LNCAP (cell line): ENCODE data around the gene MAP2K5.

Experiments used
- TF ChIP-seq, protein P1 (sequence below): fragments of 450-650 bp; IDR thresholded peaks from 2 replicates; pipeline ENCODE4 v1.5.1; 2017; ENCODE audit warnings: mild to moderate bottlenecking

The MAP2K5 gene

DNA sequence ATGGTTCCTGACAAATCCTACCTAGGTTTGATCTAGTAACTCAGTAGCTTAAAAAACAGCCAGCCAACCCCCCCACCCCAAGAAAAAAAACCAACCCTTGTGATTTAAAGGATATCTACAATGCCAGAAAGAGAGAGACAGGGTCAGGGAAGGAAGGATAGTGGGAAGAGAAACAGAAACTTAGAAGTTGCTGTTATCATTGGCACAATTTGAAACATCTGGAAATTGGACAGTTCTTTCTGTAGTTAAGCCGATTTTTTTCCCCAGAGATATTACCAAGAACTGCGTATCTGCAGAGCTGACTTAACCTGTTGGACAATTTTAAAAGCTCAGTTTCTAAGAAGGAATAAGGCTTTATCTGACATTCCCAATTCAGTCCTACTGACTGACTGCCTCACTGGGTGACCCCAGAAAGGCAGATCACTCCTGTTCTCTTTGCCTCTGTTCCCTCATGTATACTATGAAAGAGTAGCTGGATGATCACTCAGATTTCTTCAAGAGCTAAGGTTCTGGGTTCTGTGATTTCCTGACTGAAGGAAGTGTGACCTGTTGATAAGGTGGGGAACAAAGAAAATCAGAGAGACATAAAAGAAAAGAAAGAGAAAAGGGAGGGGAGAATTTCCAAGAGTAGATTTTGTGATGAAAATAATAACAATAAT is 128.3 kb downstream of the MAP2K5 start:
- TF ChIP-seq, protein P1, sequence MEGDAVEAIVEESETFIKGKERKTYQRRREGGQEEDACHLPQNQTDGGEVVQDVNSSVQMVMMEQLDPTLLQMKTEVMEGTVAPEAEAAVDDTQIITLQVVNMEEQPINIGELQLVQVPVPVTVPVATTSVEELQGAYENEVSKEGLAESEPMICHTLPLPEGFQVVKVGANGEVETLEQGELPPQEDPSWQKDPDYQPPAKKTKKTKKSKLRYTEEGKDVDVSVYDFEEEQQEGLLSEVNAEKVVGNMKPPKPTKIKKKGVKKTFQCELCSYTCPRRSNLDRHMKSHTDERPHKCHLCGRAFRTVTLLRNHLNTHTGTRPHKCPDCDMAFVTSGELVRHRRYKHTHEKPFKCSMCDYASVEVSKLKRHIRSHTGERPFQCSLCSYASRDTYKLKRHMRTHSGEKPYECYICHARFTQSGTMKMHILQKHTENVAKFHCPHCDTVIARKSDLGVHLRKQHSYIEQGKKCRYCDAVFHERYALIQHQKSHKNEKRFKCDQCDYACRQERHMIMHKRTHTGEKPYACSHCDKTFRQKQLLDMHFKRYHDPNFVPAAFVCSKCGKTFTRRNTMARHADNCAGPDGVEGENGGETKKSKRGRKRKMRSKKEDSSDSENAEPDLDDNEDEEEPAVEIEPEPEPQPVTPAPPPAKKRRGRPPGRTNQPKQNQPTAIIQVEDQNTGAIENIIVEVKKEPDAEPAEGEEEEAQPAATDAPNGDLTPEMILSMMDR: no peak

DNA sequence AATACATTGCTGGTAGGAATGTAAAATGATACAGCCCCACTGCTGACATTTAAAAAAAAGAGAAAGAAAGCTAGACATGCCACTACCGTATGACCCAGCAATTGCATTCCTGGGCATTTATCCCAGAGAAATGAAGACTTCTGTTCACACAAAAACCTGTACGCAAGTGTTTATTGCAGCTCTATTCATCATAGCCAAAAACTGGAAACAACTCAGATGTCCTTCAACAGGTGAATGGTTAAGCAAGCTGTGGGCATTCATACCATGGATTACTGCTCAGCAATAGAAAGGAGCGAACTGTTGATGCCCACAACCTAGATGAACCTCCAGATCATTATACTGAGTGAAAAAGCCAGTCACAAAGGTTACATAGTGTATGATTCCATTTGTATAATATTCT is 132.5 kb downstream of the MAP2K5 start:
- TF ChIP-seq, protein P1: no peak

DNA sequence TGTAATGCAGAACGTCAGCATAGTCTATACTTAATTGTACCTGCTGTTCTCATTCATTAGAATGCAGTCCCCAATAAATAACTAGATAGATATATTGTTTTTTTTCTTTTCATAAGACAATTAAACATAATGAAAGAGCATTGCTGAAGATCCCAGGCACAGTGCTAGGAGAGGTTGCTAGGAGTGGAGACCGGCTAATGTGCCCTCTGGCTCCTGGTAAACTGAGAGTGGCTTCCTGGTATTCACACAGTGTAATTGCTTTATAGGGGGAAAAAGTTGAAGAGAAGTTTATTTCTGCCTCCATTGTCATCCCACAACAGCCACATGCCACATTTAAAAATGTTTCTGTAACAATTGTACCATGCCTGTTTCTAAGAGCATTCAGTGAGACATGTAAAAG is 135.6 kb downstream of the MAP2K5 start:
- TF ChIP-seq, protein P1: no peak

DNA sequence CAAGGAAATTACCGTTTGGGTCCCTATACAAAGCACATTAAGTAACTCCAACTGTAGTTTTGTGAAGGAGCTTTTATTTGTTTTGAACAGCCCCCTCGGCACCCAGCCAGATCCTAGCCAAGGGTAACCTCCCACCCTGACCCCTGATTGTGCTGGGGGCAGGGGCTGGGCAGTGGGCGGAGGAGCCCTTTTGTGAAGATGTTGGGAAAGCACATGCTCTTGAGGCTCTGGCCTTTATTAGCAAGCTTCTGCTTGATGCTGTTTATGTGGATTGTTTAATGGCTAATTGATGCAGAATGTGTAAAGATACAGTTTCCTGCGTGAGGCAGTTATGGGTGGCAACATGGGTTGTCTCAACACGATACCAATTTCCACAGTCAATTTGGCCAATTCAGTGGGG is 136.5 kb downstream of the MAP2K5 start:
- TF ChIP-seq, protein P1: no peak

DNA sequence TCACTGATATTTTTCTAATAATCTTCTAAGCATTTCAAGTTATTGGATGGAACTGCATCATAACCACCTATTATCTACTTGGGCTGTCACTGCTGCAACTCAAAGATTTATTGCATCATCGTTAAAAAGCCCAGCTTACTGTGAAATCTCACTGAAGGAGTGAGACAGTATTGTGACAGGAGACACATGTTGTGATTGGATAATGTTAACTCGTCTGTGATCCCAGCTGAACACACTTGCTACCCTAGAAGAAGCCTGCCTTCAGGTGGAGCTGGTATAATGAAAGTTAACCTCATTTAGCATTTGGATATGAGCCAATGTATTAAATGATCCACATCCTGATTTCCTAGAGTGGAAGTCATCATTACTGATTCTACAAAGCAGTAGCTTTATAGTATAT is 138.1 kb downstream of the MAP2K5 start:
- TF ChIP-seq, protein P1: no peak

DNA sequence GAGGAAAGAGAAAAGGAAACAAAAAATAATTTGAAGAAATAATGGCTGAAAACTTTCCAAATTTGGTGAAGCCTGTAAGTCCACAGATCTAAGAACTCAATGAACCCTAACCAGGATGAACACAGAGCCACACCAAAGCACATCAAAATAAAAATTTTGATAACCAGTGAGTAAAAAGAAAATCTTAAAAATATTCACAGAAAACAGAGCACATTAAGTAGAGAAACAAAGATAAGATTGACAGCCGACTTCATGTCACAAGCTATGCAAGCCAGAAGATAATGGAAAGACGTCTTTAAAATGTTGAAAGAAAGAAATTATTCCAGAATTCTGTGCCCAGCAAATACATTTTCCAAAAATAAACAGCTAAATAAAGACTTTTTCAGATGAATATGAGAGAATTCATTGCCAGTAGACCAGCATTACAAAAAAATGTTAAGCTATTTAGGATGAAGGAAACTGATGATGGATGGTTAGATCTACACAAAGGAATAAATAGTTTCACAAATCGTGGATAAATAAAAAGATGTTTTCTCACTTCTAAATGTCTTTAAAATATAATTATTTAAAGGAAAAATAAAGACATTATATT is 142.6 kb downstream of the MAP2K5 start:
- TF ChIP-seq, protein P1: no peak

DNA sequence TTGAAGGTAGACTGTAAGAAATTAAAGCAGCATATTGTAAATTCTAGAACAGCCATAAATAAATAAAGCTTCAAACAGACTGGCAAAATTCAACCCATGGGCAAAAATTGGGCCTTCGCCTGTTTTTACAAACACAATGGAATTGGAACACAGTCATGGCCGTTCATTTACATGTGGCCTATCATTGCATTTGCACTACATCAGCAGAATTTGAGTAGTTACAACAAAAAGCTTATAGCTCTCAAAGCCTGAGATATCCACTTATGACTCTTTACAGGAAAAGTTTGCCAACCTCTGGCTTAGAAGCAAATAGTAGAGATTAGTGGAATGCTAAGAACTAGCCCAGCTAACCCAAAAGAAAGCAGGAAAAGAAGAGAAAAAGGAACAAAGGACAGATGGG is 143.2 kb downstream of the MAP2K5 start:
- TF ChIP-seq, protein P1: no peak
